22Rv1 (cell line): ENCODE measurements around the gene SH3RF3.

ENCODE experiments used
- CTCF ChIP-seq: fragments of 450-650 bp; IDR thresholded peaks from 2 replicates; pipeline ENCODE4 v1.5.1; 2017; ENCODE audit warnings: mild to moderate bottlenecking
- ZFX ChIP-seq: fragments of 450-650 bp; IDR thresholded peaks from 2 replicates; pipeline ENCODE4 v1.6.1; 2017; ENCODE audit warnings: antibody characterized with exemption, borderline replicate concordance

- TF ChIP-seq CTCF, result no peak
- TF ChIP-seq ZFX, result no peak
These were observed 197.3 kb downstream of the SH3RF3 start for GRCh38 chr2:109326306-109326705.
